SHP77 treated with DMSO at 0.1 percent for 48 hours (cell line): ENCODE results near the gene GALK1.
"Not testable (repeated sequence)": the region's sequence is repeated elsewhere in the genome, so short reads cannot be mapped to it uniquely, and the experiment has no call there.

Experiments used
- DNase-seq: peaks from one replicate; lab custom pipeline; 2025; lab: John Stamatoyannopoulos, UW

GALK1 gene

GRCh38 chr17:75783803-75784472, 18.9 kb upstream of the GALK1 start:
- peak; percentile 83 for DNase-seq

- DNase-seq: peak; percentile 50
Observed at GRCh38 chr17:75783069-75783783, 18.2 kb upstream of the GALK1 start.

GRCh38 chr17:75779987-75780889, 15.2 kb upstream of the GALK1 start:
- no peak for DNase-seq

- peak; percentile 100 for DNase-seq
Observed at GRCh38 chr17:75779250-75779986, 14.4 kb upstream of the GALK1 start.

GRCh38 chr17:75778861-75779249, 13.9 kb upstream of the GALK1 start:
- DNase-seq: no peak

GRCh38 chr17:75778066-75778860, 13.3 kb upstream of the GALK1 start:
- not testable (repeated sequence) for DNase-seq

GRCh38 chr17:75777296-75777922, 12.4 kb upstream of the GALK1 start:
- no peak for DNase-seq

GRCh38 chr17:75776386-75777295, 11.6 kb upstream of the GALK1 start:
- DNase-seq: no peak

- no peak for DNase-seq
Observed at GRCh38 chr17:75774991-75775668, 10.1 kb upstream of the GALK1 start.

GRCh38 chr17:75774471-75774990, 9.5 kb upstream of the GALK1 start:
- no peak for DNase-seq

- DNase-seq: no peak
Observed at GRCh38 chr17:75773808-75774470, 8.9 kb upstream of the GALK1 start.

GRCh38 chr17:75773121-75773807, 8.3 kb upstream of the GALK1 start:
- peak; percentile 23 for DNase-seq

GRCh38 chr17:75771334-75772281, 6.6 kb upstream of the GALK1 start:
- no peak for DNase-seq

- no peak for DNase-seq
Observed at GRCh38 chr17:75769536-75769935, 4.5 kb upstream of the GALK1 start.

GRCh38 chr17:75767881-75768280, 2.9 kb upstream of the GALK1 start:
- DNase-seq: no peak

GRCh38 chr17:75765981-75766380, 989 bp upstream of the GALK1 start:
- DNase-seq: no peak

GRCh38 chr17:75764417-75764710, 628 bp downstream of the GALK1 start:
- no peak for DNase-seq
